Body of pancreas (tissue), 4 donors: ENCODE data around the gene DFFB.

Source experiments
- POLR2A ChIP-seq, 3 donors: fragments of 450-650 bp; IDR thresholded peaks; one replicate each; pipeline ENCODE4 v1.6.1; 2016; ENCODE audit warnings: antibody characterized with exemption in 3 of 3, mild to moderate bottlenecking in 2 of 3
- TF ChIP-seq, protein P1 (sequence below), 7 experiments: fragments of 450-650 bp in 4 of 7; fragments of 200-600 bp in 3 of 7; sonication (generic) in 3 of 7; IDR thresholded peaks; one replicate each; pipeline ENCODE4 v1.5.1; 2016 to 2019; ENCODE audit warnings: antibody characterized with exemption in 7 of 7

GRCh38 chr1:3834701-3835100 lies 22.6 kb upstream of the DFFB start:
- TF ChIP-seq, protein P1, sequence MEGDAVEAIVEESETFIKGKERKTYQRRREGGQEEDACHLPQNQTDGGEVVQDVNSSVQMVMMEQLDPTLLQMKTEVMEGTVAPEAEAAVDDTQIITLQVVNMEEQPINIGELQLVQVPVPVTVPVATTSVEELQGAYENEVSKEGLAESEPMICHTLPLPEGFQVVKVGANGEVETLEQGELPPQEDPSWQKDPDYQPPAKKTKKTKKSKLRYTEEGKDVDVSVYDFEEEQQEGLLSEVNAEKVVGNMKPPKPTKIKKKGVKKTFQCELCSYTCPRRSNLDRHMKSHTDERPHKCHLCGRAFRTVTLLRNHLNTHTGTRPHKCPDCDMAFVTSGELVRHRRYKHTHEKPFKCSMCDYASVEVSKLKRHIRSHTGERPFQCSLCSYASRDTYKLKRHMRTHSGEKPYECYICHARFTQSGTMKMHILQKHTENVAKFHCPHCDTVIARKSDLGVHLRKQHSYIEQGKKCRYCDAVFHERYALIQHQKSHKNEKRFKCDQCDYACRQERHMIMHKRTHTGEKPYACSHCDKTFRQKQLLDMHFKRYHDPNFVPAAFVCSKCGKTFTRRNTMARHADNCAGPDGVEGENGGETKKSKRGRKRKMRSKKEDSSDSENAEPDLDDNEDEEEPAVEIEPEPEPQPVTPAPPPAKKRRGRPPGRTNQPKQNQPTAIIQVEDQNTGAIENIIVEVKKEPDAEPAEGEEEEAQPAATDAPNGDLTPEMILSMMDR (IDR thresholded peaks at IDR 0.05): no peak
- no peak for TF ChIP-seq POLR2A (IDR thresholded peaks at IDR 0.05)
